ENCODE results near the gene MMP28.

The MMP28 gene, protein sequence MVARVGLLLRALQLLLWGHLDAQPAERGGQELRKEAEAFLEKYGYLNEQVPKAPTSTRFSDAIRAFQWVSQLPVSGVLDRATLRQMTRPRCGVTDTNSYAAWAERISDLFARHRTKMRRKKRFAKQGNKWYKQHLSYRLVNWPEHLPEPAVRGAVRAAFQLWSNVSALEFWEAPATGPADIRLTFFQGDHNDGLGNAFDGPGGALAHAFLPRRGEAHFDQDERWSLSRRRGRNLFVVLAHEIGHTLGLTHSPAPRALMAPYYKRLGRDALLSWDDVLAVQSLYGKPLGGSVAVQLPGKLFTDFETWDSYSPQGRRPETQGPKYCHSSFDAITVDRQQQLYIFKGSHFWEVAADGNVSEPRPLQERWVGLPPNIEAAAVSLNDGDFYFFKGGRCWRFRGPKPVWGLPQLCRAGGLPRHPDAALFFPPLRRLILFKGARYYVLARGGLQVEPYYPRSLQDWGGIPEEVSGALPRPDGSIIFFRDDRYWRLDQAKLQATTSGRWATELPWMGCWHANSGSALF

DNA sequence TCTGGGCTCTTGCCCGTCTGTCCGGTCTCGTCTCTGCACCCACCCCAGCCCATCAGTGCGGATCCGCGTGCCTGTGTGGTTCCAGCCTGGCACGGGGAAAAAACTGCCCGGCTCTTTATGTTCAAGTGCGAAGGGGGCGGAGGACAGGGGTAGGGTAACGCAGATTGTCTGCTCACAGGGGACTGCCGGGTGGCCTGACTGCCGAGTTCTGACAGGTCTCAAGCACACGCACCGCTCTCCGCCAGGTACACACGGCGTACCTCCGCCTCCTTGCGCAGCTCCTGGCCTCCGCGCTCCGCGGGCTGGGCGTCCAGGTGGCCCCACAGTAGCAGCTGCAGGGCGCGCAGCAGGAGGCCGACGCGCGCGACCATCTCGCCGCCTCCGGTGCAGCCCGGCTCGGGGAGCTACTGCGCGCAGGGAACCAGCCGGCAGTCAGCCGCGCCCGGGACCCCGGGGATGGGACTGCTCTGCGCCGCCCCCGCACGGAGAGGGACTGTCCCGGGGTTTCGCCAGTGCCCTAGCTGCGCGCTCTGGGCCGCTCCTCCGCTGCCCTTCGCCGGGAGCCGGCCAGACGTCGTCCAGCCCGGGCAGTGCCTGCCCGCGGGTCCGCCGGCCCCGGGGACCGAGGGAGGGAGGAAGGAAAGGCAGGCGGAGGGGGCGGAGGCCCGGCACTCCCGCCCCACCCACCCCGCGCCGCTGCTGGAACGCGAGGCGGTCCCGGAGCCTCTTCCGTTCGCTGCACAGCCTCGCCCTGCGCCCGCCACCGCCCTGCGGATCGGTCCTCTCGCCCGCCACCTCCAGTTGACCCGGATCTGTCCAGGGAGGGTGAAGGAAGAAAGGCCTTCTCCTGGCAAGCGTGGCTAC, at the start of gene MMP28:
MMP28 (minus strand) TSS at position 635 of the 864 bp plus-strand sequence; CDS start at position 371, 264 bp downstream.
- DNase-seq (ENCODE audit: low read depth) = no peak

DNA sequence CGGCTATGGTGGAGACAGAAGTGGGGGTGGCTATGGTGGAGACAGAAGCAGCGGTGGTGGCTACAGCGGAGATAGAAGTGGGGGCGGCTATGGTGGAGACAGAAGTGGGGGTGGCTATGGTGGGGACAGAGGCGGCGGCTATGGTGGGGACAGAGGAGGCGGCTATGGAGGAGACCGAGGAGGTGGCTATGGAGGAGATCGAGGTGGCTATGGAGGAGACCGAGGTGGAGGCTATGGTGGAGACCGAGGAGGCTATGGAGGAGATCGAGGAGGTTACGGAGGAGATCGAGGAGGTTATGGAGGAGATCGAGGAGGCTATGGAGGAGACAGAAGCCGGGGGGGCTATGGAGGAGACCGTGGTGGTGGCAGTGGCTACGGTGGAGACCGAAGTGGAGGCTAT, 49.1 kb upstream of the MMP28 start:
- no peak for DNase-seq (ENCODE audit: low read depth)

DNA sequence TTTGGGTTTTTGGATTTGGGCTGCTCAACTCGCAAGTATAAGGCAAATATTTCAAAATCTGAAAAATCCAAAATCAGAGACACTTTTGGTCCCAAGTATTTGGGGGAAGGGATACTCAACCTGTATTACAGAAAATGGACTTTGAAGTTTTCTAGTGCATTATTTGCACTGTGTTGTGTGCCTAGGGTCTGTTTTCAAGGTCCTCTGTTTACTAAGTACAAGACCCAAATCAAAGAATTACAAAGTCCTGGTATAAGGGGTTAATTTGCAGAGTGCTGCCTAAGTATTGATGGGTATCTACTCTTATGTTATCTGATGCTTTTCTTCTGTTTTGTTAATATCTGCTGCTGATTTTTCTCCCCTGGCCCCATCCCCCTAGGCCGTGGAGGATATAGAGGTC, 48.3 kb upstream of the MMP28 start:
- DNase-seq (ENCODE audit: low read depth) = no peak

DNA sequence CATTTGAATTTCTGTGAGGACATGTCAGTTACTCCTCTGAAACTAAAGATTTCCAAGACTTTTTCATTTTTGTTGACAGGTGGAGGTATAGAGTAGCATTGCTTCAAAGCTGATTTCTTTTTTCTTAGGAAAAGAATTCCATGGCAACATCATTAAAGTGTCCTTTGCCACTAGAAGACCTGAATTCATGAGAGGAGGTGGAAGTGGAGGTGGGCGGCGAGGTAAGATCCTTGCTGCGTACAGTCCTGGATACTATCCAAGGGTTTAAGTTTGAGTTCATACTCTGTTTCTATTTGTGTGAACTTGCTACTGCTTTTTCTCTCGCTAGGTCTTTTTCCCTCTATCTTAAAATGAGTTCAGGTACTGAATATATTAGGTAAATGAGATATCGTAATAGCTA, 46.8 kb upstream of the MMP28 start:
- DNase-seq (ENCODE audit: low read depth) = no peak

DNA sequence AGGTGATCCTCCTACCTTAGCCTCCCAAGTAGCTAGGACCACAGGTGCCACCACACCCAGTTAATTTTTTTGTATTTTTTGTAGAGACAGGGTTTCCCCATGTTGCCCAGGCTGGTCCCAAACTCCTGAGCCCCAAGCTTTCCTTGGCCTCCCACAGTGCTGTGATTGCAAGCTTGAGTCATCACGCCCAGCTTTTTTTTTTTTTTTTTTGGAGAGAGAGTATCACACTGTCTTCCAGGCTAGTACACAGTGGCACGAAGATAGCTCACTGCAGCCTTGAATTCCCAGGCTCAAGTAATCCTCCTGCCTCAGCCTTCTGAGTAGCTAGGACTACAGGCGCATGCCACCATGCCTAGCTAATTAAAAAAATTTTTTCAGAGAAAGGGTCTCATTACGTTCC, 46.1 kb upstream of the MMP28 start:
- no peak for DNase-seq (ENCODE audit: low read depth)

DNA sequence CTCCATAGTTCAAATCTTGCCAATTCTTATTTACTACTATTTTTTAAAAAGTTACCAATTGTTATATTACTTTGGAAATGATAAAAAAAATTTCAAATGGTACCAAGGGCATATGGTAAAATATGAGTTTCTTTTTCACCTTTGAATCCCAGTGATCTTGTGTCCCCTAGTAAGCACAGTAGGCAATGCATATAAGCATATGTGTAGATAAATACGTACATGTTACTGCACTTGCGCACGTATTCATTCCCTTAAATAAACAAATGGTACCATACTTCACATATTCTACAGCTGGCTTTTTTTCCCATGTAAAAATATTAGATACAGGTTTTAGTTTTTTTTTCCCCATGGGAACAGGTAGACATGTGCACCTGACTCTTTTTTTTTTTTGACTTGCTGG, 45.7 kb upstream of the MMP28 start:
- DNase-seq (ENCODE audit: low read depth) = no peak

DNA sequence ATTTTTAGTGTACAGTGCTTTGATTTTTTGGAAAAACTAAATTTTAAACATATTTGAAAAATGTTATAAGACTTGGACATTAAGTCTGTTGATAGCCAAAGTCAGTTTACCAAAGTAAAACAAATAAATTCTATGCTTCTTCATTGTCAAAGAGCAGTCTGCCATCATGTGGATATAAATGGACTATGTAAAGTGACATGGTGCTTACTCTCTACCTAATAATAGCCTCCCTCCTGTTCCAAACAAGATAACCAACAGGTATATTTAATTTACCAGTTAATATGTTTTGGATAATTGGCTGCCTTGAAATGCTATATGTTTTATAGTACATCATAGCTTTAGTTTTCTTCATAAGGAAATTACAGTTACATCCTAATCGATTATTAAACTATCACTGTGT, 29.8 kb upstream of the MMP28 start:
- no peak for DNase-seq (ENCODE audit: low read depth)

DNA sequence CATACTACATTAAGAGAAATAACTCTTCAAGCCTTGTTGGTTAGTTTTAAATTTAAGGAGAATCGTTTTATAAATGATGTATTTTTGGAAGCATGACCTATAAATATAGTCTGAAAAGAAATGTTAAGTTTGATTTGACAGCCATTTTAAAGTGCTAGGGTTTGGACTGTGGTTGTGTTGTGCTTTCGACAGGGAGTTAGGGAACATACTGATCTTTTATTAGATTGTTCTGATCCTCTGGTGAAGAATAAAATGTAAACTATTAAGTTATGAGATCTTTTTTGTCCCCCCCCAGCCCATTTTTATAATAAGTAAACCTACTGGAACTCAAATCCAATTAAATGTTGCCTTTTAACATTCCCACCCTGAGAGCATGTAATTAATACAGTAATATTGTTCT, 25.9 kb upstream of the MMP28 start:
- no peak for DNase-seq (ENCODE audit: low read depth)

DNA sequence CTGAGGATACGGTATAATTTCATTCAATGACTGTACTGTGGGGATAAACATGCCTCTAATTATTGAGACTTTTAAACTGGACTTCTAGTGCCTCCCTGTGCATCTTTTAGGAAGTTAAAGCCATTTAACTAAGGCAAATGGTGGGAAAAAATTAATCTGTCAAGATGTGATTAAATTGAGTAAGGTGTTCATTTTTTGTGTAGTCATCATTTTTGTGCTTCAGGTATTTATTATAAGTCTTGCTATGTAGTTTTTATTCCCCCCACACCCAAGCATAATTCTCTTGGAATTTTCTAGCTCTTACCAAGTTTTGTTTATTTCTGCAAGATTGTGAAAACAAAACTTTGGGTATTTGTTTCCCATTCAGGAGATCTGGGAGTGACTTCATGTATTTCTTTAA, 24.0 kb upstream of the MMP28 start:
- DNase-seq (ENCODE audit: low read depth) = no peak

DNA sequence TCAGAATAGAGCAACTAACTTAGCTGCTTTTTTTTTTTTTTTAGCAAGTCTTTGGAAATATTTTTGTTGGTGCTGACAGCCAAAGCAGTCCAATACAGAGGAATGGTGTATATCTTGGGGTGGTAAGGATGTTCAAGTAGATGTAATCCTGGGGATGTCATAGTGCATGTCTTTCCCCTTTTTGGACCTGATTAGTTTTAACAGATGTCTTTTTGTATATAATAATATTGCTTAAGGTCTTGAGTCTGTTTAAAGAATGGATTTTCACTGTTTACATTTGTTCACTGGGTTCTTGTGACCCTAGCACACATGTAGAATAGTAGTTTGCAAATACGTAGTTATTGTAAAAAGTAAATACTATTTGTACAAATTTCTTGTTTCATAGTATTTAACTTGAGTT, 21.8 kb upstream of the MMP28 start:
- no peak for DNase-seq (ENCODE audit: low read depth)

DNA sequence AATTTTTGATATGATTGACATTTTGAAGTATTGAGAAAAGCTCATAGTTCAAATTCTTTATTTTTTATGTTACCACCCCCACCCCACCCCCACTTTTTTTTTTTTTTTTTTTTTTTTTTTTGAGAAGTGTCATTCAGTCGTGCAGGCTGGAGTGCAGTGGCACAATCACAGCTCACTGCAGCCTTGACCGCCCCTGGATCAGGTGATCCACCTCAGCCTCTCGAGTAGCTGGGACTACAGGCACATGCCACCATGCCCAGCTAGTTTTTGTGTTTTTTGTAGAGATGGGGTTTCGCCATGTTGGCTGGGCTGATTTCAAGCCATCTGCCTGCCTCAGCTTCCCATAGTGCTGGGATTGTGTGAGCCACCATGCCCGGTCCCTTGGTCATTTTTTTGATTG, 21.3 kb upstream of the MMP28 start:
- no peak for DNase-seq (ENCODE audit: low read depth)

DNA sequence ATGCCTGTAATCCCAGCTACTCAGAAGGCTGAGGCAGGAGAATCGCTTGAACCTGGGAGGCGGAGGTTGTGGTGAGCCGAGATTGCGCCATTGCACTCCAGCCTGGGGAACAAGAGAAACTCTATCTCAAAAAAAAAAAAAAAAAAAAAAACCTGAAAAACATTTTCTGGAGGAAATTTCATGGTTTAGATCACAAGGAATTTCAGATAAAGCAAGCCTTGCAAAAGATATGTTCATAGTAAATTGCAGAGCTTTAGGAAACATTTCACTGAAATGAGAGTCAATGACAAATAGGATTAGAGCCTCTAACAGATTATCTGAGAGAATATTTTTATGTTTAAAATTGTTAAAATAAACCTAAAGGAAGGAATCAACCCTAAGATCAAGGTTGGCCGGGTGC, 17.0 kb upstream of the MMP28 start:
- DNase-seq (ENCODE audit: low read depth) = no peak

DNA sequence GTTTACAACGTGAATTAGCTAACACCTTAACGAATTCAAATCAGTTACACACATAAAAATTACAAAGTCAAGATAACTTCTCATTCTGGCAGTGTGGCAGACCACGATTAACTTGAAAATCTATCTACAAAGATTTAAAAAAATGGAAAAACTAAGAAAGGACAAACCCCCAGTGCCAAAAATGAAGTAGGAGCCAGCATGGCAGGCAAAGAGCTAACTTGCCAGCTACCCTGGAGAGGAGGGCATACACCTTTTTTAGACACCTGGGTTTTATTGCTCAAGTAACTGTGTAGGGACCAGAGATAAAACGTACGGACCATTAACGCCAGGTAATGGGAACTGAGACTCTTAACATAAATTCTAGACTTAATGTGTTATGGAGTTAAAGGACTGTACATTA, 16.3 kb upstream of the MMP28 start:
- no peak for DNase-seq (ENCODE audit: low read depth)

DNA sequence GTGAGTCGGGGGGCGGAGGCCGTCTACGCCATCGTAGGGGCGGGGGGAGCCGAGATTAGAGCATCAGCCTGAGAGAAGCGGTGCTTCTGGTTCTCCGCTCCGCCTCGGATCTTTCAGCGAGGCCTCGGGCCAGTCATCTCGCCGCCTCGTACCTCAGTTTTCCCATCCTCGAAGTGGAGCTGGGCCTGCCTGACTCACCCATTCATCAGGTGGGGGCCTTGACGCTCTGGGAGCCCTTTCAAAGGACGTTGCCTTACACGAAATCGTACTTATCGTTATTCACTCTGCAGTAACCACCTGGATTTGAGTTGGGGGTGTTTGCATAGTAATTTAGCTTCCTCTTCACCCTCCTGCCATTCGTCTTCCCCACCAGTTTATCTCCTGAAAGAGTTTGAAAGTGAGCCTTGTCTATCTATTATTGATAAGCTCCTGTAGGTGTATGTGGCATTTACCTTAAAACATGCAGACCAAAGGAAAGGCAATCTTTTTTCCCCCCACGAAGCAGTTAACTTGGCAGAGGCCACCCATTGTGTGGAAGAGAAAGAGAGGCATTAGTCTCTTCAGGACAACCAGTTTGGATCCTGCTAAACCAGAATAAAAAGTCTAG, 14.5 kb upstream of the MMP28 start:
- no peak for DNase-seq (ENCODE audit: low read depth)

DNA sequence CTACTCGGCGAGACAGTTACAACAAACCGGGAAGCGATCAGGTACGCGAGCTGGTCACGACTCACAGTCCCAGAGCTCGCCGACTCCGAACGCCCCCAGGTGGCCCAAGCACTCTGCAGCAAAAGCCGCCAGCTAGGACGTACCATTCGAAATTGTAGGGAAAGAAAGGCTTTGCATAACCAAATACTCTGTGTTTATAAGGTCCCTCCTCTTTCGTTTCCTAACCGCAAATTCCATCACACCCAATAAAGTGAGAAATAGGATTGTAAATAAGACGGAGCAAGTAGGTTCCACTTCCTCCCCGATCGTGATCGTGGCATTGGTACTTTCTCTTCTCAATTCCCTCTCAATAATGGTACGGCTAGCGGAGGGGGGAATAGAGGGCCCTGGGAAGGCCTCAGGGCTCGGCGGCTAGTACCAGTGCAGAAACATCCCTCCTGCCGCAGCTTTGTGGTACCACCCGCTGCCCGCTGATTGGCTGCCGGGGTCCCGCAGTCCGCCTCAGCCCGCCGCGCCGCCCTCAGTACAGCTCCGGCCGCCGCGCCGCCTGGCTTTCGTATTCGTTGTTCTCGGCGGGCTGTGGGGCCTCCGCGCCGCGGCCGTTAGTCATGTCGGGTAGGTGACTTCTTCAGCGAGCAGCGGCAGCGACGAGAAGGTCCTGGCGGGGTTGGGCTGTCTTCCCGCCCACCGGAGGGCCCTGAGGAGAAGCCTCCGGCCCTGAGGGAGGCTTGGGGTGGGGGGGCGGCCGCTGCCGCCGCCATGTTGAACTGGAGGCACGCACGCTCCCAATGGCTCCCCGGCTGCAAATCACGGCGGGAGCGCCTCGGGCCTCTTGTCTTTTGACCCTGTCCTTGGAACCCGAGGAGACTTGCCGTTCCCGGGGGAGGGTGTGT, 13.8 kb upstream of the MMP28 start, which contains the start of gene TAF15:
TAF15 (plus strand) TSS at position 523 of the 893 bp plus-strand sequence; CDS start at position 609, 86 bp downstream.
- DNase-seq (ENCODE audit: low read depth) = peak; percentile 96

DNA sequence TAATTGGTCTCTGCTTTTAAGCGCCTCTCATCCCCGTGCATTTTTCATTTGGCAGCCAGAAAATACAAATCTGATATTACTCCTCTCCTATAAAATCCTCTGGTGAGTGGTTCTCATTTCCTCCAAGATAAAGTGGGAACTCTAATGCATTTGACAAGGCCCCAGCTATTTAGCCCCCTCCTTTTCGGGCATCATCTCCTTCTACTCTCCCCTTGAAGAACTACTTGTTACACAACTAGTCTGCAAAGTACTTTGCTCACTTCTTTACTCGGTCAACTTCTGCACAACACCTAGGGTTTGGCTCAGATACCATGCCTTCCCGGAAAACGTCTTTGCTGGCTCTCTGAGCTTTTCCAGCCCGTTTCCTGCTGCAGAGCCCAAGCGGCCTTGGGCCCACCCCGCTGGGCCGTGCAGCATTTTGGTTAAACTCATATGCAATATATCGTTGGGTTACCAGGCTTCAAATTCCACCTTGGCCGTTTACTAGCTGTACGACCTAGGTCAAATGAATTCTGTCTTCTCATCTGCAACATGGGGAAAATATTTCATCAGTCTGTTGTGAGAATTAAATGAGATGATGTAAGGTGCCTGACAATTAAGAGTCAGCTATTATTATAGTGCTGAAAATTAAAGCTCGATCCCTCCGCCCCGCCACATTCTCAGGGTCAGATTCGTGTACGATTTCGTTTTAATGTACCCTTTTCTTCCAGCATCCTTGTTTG, 13.0 kb upstream of the MMP28 start:
- no peak for DNase-seq (ENCODE audit: low read depth)

DNA sequence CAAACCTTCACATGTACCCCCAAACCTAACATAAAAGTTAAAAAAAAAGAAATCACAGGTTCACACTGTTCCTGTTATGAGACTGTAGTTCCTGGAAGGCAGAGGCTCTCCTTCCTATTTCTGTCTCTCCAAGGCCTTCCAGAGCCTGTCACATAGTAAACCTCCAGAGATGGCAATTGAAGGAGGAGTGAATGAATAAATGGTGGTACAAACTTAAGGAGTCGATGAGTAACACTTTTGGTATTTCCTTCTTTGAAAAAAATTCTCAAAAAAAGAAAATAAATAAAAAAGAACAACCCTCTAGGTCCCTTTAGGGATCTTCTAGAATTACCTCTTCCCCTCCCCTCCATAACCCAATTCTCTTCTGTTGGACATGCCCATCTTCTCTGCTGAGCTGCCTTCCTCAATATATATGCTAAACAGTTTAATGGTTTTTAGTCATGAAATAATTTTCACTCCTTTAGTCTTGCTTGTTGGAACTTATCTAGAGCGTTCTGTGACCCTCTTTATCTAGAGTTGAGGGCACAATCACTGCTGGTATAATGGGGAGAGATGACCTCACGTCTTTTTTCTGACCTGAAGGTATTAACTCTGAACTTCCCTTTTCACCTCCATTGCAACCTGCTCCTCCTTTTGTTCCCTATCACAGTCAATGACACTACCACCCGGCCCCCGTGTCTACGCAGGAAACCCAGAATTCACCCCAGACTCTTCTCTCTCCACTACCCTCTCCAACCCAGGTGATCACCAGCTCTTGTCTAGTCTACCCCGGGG, 12.1 kb upstream of the MMP28 start:
- DNase-seq (ENCODE audit: low read depth) = no peak

DNA sequence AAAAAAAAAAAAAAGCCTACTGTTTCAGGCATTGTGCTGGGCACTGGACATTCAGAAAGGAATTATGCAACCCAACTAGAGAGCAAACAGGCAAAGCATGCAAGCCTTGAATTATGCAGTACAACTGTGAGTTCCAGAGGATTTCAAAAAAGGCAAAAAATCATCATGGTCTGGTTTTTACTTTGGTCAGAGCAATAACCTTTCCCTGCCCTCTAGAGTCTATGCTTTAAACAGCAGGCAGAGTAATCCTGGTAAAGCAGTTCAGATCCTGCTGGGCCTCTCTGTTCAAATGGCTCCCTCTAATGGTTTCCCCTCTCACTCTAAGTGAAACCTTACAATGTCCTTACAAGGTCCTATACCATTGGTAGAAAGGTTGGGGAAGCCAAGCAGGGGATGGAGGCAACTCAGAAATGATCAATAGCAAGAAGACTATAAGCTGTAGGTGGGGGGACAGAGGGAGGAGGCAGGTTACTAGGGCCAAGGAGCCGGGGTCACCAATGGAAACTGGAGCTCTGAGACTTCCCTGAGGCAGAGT, 9.3 kb upstream of the MMP28 start:
- peak; percentile 61 for DNase-seq (ENCODE audit: low read depth)

DNA sequence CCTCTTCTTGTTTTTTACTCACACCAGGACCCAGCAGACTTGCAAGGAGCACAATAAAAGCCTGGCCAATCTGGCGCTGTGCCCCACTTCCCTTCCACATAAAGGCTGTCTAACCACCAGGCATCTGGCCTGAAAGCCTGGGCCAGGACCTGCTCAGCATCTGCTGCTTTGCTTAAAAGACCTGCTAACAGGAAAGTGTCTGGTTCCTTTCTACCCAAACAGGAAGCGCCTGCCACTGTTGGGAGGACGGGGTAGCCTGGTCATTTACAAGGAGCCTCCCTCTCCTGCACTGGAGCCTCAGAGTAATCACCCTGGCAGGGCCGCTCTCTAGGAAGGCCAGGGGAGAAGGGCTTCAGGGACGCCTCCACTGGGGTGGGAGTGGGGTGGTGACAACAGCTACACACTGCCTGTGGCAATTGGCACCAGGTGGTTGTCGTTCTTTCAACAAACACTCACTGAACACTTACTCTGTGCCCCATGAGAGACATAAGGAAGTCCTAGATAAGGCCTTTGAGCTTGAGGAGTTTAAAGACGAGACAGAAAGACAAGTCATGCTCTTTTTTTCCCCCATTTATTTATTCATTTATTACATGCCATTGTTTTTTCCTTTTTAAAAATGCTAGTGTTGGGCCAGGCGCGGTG, 6.3 kb upstream of the MMP28 start:
- DNase-seq (ENCODE audit: low read depth) = no peak

All from HS-5 (cell line).